ENCODE measurements around the gene NEK4.
A peak's percentile ranks its signal among the peaks of the same experiment; 100 is the strongest.
"Not testable (repeated sequence)": the region's sequence is repeated elsewhere in the genome, so short reads cannot be mapped to it uniquely, and the experiment has no call there.

NEK4 gene

GRCh38 chr3:52731590-52731989 lies 39.1 kb downstream of the NEK4 start:
- DNase-seq (ENCODE audit: low read depth in 2 of 2) = no peak

- no peak for DNase-seq (ENCODE audit: low read depth in 2 of 2)
Observed at GRCh38 chr3:52730681-52731080, 40.1 kb downstream of the NEK4 start.

DNA sequence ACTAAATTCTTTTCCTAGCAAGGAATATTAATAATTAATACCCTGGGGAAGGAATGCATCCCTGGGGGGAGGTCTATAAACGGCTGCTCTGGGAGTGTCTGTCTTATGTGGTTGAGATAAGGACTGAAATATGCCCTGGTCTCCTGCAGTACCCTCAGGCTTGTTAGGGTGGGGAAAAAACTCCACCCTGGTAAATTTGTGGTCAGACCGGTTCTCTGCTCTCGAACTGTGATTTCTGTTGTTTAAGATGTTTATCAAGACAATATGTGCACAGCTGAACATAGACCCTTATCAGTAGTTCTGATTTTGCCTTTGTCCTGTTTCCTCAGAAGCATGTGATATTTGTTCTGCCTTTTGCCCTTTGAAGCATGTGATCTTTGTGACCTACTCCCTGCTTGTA lies 42.0 kb downstream of the NEK4 start:
- not testable (repeated sequence) for DNase-seq (ENCODE audit: low read depth in 2 of 2)

GRCh38 chr3:52724511-52724910 lies 46.2 kb downstream of the NEK4 start:
- no peak for DNase-seq (ENCODE audit: low read depth in 2 of 2)

DNA sequence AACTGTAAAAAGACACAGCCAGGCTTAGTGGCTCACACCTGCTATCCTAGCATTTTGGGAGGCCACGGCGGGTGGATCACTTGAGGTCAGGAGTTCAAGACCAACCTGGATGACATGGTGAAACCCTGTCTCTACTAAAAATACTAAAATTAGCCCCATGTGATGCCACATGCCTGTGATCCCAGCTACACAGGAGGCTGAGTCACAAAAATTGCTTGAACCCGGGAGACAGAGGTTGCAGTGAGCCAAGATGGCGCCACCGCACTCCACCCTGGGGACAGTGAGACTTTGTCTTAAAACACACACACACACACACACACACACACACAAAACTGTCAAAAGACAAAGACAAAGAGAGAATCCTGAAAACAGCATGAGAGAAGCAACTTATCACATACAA lies 46.8 kb downstream of the NEK4 start:
- DNase-seq (ENCODE audit: low read depth in 2 of 2) = no peak

DNA sequence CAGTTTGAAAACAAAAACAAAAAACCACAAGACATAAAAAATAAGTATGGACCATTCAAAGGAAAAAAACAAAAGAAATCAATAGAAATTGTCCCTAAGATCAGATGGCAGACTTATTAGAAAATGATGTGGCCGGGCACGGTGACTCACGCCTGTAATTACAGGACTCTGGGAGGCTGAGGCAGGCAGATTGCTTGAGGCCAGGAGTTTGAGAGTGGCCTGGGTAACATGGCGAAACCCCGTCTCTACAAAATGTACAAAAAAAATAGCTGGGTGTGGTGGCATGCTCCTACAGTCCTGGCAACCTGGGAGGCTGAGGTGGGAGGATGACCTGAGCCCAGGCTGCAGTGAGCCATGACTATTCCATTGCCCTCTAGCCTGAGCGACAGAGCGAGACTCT lies 48.2 kb downstream of the NEK4 start:
- no peak for DNase-seq (ENCODE audit: low read depth in 2 of 2)

DNA sequence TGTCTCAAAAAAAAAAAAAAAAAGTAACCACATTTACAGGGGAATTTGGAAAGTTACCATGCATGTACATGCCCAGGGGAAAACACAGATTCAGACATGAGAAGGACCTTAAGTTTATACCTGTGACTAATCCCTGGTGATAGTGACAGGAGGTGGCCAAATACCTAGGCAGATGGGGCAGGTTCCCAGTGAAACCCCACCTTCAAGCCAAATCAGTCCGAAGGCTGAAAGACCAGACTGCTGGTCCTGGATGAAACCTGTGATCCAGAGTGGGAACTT lies 49.1 kb downstream of the NEK4 start:
- no peak for DNase-seq (ENCODE audit: low read depth in 2 of 2)

DNA sequence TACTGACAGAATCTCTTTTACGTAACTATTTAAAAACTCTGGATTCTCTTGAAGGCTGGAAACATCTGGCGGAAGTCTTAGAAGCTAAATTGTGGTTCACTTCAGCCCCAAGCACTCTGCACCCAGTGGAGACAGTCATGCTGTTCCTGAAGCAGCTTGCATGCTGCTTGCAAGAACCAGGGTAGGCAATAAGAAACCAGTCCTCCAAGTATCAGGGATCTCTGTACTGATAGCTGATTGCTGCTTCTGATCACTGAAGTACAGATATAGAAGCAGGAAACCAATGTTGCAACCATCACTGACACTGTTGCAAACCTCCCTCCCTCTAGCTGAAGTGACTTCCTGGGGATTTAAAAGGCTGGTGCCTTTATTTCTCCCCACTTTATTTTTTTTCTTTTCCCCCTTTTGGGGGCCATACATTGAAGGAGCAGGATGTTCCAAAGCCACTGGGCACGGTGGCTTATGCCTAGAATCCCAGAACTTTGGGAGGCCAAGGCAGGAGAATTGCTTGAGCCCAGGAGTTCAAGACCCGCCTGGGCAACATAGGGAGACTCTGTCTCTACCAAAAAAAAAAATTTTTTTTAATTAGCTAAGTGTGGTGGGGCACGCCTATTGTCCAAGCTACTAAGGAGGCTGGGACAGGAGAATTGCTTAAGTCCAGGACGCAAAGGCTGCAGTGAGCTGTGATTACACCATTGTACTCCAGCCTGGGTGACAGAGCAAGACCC lies 49.6 kb downstream of the NEK4 start:
- no peak for DNase-seq (ENCODE audit: low read depth in 2 of 2)

- no peak for DNase-seq (ENCODE audit: low read depth in 2 of 2)
Observed at GRCh38 chr3:52719618-52720017, 51.1 kb downstream of the NEK4 start.

DNA sequence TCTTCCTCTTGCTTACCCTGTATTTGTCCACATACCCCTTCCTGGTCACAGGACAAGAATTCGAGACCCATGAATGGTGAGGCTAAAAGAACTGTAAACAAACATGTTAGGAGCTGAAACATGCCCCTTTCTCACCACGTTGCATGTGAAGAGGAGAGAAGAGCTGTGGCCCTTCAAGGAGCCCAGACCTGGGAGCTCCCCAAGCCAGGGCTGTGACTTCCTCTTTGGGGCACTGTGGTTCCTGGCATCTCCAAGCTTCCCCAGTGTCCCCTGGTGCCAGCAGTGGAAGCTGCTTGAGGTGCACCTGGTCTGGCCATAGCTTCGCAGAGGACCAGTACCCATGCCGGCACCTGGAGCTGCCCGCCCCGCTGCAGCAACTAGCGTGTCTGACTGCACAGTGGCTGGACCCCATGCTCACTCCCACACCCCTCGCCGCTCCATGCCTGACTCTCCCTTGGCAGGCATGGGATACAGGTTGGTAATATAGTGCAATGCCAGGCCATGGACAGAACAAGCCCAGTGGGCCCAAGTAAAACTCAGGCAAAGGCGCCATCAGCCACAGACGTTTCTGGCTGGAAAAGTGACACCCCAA lies 54.9 kb downstream of the NEK4 start:
- no peak for DNase-seq (ENCODE audit: low read depth in 2 of 2)

- DNase-seq (ENCODE audit: low read depth in 2 of 2) = no peak
Observed at GRCh38 chr3:52714335-52715302, 56.1 kb downstream of the NEK4 start.

GRCh38 chr3:52712291-52713212 lies 58.2 kb downstream of the NEK4 start:
- no peak for DNase-seq (ENCODE audit: low read depth in 2 of 2)

GRCh38 chr3:52710512-52710911 lies 60.2 kb downstream of the NEK4 start:
- DNase-seq (ENCODE audit: low read depth in 2 of 2) = no peak

DNA sequence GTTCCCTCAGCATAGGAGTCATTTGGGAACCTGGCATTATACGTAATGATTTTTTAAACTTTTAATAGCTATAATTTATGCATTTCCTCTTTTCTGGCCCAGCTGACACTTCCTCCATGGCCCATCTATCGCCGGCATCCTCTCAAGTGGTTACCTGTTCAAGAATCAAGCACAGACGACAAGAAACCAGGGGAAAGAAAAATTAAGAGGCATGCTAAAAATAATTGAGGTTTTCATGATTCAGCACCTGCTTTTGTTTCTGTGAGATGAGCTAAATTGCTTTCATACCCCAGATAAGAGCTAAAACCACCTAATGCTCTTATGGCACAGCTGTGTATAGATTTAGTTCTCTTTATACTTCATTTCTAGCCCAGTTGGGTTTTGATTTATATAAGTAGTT lies 63.2 kb downstream of the NEK4 start:
- no peak for DNase-seq (ENCODE audit: low read depth in 2 of 2)

DNA sequence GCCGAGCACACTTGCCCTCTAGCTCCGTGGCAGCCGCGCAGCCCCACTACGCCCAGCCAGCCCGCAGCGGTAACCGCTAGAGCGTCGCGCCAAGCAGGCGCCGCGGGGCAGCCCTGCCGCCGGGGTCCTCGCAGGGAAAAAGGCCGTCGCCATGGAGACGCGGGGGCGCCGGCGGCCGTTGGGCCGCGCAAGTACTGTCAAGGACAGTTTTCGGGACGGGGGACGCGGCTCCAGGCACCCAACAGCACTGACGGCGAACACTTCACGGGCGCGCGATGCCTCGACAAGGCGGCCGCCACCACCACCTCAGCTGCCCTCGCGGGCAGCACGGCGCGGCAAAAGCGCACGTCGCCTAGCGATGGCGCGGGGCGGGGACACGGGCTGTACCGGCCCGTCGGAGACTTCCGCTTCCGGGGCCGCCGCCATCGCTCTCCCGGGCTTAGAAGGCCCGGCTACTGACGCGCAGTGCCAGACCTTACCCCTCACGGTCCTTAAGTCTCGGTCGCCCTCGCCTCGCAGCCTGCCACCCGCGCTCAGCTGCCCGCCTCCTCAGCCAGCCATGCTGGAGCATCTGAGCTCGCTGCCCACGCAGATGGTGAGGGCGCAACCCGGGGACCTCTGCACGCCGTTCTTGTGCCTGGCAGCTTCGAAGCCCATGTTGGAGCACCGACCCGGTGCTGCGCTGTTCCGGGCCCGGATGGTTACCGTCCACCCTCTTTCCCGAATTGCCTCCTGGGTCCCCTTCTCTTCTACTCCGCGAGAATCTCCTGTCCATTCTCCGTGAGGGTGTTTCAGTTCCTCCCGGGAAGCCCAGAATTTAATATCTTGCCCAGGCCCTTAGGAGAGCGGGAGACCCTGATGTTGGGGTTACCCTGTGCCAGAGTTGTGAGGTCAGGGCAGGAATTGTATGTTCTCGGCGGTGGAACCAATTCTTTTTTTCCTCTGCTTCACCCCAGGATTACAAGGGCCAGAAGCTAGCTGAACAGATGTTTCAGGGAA lies 64.8 kb downstream of the NEK4 start, which contains the start of the genes GLT8D1 and SPCS1:
GLT8D1 (minus strand) TSS at position 104 of the 999 bp plus-strand sequence. CDS start 5,331 bp downstream, outside the sequence.
SPCS1 (plus strand) TSS at position 419 of the 999 bp plus-strand sequence; CDS start at position 560, 141 bp downstream.
- peak; percentile 72 to 73 for DNase-seq (ENCODE audit: low read depth in 2 of 2)

GRCh38 chr3:52705438-52705687 lies 65.4 kb downstream of the NEK4 start:
- no peak for DNase-seq (ENCODE audit: low read depth in 2 of 2)

GRCh38 chr3:52704611-52705437 lies 65.9 kb downstream of the NEK4 start:
- no peak for DNase-seq (ENCODE audit: low read depth in 2 of 2)

DNA sequence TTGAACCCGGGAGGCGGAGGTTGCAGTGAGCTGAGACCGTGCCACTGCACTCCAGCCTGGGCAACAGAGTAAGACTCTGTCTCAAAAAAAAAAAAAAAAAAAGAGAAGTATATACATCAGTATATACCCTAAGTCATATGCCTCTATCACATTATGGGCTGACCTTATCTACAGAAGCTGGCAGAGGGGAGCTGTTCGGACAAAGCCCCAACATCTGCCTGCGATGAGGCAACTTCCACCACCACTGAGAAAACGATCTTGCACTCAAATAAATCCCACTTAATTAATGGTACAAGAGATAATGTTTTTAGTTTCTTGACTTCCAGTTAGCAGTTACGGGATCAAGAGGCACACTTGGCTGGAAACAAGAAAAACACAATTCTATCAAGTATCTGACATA lies 67.4 kb downstream of the NEK4 start:
- no peak for DNase-seq (ENCODE audit: low read depth in 2 of 2)

DNA sequence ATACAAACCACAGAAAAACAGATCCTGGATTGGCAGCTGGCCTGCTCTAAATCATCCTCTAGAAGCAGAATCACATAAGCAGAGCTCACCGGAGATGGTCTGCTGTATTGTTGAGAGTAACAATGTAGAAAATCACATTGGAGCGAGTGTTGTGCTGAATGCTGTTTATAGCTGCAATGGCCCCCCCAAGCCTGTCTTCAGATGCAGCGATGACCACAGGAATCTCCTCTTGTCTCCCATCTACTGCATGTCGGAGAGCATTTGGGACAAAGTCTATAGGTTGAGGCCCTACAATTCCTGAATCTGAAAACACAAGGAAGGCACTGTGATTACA lies 73.1 kb downstream of the NEK4 start:
- no peak for DNase-seq (ENCODE audit: low read depth in 2 of 2)
